ENCODE measurements around the gene CRACDL.
A peak's percentile ranks its signal among the peaks of the same experiment; 100 is the strongest.

CRACDL gene

DNA sequence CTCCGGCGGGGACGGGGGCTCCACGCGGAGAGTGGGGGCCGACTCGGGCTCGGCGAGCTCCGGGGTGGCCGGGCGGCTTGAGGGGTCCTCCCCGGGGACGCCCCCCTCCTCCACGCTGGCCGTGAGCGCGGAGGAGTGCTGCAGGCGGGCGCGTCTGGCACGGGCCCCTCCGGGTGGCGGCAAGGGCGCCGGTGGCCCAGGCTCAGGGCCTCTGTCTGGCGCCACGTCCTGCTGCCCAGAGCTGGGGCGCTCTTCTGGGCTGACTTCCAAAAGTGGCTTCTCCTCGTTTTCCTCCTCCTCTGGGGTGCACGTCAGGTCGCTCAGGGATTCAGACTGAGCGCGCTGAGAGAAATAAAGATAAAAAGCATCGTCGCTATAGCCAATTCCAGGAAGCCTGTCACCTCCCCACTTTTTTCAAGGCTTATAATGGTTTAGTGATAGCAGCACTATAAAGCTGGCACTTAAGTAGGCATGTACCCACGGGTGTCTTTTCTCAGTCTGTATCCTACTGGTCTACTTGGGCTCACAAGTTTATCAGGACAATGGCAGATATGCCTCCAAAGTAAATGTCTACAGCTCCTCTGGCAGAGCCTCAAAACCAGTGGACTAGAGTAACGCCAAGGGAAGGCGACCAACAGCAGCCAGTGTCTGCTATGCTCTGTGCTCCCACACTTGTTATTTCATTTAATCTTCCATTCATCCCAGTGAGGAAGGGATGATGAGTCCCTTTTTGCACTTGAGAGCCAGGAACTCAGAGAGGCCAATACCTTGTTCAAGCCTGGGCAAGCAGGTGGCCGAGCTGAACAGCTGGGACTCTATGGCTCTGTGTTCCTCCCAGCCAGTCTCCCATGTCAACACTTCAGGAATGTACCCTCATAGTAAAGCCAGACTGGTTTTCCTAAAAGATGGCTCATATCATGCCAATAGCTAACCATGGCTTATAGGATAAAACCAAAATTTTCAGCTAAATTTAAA lies 112.5 kb downstream of the CRACDL start:
- DNase-seq: no peak

DNA sequence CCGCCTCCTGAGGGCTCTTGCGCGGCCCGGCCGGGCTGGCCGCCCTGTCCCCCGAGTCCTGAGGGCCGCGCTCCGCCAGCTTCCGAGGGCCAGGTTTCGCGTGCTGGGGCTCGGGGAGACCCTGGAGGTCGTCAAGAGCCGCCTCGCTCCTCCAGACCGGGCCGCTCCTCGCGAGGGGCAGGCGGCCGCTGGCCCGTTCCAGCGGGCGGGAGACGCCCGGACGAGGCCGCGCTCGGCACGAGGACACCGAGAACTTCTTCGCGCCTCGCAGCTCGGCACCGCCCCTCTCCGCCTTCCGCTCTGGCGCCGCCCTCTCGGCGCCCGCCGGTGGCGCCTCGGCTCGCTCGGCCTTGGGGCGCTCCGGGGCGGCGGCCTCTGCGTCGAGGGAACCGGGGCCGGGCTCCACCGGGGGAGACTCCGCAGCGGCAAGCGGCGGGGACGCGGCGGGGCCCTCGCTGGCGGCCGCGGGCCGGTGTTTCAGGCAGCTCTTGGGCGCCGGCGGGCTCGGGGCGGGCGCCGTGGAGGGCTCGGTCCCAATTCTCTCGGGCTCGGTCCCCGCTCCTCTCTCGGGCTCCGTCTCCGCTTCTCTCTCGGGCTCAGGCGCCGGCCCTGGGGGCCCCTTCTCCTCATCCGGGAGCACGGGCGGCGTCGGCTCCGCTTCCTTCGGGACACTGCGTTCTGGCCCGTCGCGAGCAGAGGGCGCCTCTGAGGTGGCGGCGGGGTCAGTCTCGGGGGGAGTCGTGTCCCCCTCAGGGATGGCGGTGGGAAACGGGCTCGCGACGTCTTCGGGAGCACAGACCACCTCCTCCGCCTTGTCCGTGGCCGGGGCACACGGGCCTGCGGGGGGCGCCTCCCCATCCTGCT lies 113.5 kb downstream of the CRACDL start:
- no peak for DNase-seq

DNA sequence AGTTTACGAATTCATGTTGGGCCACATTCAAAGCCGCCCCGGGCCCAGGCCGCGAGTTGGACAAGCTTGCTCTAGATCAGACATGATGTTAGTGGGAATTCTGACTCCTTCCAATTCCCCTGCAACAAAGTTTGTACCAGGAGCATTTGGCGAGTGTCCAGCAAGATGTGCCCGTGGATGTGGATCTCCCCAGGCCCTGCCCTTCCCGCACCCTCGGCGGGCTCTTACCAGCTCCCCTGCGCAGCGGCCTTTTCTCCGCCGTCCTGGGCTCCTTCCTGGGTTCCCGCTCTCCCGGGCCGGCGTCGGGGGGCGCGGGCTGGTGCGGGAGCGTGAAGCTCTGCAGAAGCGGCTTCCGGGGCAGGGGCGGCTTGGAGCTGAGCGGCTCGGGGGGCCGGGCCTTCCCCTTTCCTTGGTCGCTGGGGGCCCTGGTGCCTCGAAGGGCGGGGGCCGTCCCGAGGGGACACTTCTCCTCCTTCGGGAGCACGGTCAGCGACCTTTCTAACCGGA lies 114.3 kb downstream of the CRACDL start:
- DNase-seq: no peak

DNA sequence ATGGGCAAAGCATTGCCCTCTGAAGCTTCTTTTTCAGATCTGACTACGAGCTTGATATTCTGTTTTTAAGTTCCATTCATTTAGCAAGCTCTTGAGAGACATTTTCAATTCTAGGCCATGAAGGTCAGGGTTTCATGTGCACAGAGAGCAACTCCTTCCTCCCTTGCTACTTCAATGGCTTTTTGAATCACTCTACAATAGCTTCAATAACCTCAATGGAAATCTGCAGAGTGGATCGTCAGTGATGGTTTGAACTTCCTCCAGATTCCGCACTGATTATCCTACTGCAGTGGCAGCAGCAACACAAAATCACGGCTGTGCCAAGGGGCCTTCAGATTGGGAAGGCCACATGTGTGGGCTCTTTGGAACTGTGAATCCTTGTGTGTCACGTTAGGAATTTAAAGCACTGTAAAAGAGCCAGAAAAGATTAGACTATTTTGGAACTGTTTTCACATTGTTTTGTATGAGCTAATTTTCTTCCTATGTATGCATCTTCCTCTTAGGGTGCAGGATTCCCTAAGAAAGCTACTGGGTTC lies 116.7 kb downstream of the CRACDL start:
- no peak for DNase-seq

DNA sequence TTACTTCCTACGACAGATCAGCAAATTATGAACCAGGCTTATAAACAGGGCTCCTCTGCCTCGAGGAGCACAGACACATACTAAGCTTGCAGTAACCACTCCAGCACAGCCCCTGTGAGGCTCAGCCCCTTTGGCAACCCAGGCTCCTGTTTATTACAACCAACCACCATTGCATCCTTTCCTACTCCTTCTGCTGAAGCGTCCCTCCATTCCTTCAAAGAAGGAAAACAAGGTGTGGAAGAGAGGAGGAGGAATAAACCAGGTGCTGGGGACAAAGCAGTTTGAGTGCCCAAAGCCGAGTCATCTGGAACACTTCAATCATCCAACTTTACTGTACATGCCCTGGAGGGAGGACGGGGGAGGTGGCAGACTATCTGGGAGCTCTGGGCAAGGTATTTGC lies 117.9 kb downstream of the CRACDL start:
- DNase-seq: no peak

DNA sequence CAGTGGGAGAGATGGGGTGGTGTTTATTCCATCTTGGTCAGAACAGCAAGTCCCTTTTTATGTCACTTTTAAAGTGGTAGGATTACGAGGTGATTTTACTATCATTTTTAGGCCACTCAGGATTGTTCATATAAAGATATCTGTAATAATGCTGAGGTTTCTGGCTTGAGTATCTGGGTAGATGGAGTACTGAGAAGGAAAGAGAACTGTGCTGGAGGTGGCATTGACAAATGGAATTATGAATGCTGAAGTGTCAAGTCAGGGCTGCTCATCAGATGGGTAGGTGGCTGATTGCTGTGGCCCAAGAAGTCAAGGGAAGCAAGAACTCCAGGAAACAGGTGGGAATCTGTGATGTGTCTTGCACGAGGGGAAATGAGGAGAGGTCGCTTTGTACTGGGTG lies 119.7 kb downstream of the CRACDL start:
- no peak for DNase-seq

DNA sequence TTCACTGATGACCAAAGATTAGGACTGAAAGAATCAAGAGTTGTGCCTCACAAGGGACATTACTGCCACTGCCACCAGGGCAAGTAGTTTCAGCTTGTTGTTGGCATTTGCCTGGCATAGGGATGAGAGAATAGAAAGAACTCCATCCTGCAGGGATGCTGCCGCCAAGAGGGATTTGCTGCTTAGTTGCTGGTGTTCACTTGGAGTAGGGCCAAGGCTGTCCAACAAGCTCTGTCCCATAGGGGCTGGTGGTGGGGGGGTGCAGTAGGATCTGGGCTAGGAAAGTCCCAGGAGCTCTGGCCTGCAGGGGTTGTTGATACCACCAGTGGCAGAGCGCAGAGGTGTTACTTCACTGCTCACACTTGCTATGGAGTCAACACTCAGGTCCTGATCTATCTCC lies 120.2 kb downstream of the CRACDL start:
- no peak for DNase-seq

DNA sequence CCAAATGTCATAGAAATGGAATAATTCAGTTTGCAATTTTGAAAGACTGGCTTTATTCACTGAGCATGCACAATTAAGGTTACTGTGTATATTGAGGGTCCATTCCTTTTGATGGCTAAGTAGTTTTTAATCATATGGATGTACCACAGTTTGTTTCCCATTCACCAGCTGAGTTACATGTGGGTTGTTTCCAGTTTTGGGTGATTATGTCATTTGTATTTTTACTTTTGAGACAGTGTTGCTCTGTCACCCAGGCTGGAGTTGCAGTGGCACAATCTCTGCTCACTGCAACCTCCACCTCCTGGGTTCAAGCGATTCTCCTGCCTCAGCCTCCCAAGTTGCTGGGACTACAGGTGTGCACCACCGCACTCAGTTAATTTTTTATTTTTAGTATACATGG lies 124.3 kb downstream of the CRACDL start:
- no peak for DNase-seq

DNA sequence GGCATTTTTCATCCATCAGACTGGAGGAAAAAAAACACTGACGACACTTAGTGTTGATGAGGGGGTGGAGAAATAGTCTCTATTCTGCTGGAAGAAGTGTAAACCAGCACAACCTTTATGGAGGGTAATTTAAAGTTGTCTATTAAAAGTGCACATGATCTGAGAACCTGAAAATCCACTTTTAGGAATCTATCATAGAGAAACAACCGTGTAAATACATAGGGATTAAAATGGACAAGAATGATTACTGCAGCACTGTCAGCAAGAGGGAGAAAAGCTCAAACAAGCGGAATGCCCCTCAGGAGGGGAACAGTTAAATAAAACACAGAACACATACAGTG lies 125.5 kb downstream of the CRACDL start:
- DNase-seq: no peak

DNA sequence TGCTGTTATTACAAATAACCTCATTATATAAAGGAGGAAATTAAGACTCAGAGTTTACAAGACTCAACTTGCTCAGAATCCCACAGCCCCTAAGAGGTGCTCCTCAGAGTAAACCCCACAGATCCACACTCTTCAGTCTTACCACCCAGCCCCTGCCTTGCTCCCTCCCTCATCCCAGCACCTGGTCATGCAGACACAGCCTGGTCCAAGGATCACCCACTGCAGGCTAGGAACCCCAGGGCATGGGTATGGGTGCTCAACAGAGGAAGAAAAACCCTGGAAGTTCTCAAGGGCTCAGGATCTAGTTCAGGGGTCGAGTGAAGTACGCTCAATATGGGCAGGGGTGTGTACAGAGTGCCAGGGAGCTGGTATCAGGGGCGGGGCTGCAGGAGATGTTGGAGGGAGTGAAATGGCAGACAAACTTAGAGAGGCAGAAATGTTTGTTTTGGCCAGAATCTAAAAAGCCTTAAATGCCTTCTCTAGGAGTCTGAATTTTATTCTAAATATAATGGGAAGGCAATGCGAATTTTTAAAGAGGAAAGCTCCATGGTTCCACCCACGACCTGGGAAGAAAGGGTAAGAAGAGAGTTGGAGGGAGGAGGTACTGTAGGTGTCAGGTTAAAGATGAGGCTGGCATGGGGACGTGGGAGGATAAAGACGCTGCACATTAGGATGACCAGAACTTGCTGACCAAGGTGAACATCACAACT lies 126.0 kb downstream of the CRACDL start:
- DNase-seq: no peak

DNA sequence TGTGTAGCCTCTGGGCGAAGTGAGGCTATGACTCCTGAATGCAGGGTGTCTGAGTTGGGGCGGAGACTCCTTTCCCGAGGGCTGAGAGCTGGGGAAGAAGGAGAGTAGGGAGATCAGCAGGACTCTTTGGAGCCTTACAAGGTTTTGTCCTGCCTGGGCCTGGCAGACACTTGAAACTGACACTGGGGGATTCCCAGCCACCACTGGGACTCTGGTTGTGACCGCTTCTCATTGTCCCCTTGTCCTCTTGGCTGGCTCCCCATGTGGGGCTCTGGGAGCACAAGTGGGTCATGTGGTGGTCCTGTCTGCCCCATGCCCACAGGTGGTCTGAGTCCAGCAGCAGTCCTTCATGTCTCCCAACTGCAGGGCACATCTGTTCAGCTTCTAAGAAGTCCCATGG lies 126.9 kb downstream of the CRACDL start:
- DNase-seq: no peak

DNA sequence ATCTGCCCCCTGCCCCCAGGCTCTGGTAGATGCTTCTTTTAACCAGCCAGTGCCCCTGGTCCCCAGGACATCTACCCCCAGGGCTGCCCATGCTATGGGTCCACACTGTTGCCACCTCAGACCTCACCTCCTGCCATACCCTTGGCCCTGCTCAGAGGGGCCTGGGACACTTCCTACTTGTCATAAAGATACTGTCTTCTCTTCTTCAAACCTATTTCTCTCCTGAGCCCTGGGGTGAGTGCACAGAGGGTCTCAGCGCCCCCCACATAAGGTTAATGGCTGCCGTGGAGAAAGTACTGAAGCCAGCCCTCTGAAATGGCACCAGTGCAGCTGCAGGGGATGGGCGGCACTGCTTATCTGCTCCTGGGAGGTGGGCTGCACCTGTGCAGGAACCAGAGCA lies 127.5 kb downstream of the CRACDL start:
- DNase-seq: no peak

DNA sequence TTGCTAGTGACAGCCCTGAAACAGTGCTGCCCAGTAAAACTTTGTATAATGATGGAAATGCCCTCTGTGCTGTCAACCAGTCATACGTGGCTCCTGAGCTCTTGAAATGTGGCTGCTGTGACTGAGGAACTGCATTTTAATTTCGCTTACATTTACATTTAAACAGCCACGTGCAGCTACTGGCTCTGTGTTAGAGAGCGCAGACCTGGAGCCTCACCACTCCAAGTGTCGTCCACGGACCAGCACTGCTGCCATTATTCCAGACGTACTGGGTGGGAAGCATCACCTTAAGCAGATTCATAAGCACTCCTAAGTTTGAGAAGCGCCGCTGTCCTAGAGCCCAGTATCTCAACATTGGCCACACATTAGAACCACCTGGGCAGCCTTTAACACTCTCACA lies 128.1 kb downstream of the CRACDL start:
- no peak for DNase-seq

DNA sequence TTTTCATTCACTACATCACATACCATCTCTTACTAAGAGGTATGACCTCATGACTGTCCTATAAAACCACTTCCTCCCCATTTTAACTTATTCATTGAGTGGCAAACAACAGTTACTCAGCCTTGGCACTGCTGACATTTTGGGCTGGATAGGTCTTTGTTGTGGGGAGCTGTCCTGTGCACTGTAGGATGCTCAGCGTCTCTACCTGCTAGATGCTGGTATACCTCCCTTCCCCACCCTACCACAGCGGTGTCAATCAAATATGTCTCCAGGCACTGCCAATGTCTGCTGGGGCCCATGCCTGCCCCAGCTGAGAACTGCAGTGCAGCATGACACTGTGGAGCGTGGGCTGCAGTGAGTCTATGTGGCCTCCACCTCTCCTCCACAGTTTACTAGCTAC lies 128.8 kb downstream of the CRACDL start:
- no peak for DNase-seq

DNA sequence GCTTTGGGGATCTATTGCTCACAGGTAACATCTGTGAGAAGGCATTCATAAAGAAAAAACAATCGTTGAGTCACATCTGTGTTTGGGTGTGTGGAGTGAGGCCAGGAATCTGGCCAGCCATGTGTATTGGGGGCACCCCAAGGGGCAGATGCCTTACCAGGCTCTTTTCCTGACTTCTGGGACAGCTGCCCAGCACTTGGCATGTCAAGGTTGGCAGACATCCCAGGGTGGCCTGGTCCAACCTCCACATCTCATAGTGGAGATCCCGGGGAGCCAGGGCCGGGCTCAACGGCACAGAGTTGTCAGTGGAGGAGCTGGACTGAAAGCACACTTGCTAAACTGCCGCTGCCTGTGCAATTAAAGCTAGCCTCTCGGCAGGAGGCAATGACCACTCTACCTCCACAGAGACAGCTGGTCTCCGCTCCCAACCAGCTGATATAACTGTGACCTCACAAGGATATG lies 129.8 kb downstream of the CRACDL start:
- peak; percentile 50 for DNase-seq

DNA sequence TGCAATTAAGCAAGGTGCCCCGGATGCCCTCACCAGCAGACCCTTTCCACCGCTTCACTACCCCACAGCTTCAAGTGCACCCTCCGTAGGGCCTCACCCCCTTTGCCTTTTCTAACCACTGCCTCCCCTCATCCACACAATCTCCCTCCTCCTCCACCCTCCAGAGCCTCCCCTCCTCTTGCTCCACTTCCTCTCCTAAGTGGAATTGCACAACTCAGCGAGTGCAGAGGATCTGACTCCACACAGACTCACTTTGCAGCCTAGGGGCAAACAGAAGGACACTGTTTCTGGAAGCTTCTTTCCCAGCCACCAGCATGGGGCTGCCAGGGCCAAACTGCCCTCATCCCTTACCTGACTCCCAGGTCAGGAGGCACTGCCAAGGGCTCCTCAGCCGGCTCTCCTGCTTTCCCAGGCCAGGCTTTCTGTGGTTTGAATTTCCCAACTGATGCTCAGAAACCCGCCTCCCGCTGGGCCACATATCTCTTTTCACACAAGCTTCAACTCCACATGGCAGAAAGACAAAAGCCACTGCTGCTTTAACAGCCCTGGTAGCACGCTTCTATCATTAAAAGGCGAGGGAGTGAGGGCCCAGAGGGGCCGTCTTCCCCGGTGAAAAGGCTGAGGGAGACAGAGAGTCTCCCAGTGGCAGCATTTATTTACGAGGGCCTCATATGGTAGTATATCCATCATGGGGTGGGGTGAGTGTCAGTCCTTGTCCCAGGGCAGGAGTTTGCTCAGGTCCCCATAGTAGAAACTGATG lies 130.4 kb downstream of the CRACDL start:
- no peak for DNase-seq

DNA sequence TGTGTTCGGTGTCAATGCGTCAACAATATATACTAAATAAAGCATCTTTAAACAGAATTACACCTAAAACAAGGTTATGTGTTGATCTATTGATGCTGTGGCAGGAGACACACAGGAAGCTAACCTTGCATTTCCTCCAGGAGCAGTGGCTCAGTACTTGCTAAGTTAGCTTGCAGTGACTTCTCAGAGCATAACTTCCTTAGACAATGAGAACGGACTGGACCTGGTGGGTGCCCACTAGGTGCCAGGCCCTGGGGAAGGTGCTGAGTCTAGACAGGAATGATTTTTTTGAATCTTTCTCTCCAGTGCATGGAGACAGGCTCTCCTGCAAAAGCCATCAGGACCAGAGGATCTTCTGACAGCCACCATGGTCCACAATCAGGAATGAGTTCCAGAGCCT lies 131.3 kb downstream of the CRACDL start:
- DNase-seq: no peak

DNA sequence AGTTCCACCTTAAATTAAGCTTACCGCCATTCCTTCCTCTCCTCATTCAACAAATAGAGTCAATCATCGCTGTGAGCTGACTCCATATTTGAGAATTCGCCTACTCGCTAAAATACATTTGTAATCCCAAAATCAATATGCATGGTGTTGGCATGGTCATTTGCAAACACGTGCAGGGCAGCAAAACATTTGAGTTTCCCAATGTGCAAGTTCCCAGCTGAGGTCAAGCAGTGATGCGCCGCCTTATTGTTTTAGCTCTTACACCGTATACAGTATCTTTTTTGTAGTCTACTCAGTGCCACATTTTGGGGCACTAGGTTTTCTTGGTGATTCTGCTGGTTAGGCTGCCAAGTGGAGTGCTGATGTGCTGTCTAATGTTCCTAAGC lies 131.8 kb downstream of the CRACDL start:
- no peak for DNase-seq

DNA sequence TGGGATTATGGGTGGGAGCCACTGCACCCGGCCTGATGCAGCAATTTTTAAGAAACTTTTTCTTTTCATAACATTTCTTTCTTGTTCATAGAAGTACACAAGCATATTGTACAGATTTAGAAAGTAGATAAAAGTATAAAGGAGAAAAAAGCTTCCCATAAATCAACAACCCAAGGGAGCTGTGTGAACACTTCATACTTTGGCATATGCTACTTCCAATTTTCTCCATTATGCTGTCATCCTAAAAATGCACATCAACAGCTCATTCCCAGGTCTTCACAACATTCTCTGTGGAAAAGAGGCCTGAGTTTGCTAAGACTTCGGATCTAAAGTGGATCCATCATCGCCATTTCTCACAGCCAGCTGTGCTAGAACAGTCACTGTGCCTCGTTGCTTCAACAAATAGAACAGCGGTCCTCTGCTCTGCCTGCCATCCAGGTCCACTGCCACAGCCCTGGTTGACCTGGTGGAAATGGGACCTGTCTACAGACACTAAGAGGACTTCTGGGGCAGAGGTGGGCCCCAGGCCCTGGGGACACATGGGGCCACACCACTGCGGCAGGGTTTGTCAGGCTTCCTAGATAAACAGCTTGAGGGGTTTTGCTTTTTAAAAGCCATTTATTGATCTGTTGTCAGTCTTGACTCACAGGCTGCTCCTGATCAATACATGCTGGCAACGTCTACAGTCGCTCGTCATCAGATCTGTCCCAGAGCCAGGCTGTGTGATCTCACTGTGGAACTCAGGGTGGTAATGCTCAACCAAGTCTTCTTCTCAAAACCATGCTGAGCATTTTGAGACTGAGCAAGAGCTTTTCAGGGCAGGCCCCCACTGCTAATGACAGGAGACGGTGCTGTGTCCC lies 132.4 kb downstream of the CRACDL start:
- DNase-seq: no peak

DNA sequence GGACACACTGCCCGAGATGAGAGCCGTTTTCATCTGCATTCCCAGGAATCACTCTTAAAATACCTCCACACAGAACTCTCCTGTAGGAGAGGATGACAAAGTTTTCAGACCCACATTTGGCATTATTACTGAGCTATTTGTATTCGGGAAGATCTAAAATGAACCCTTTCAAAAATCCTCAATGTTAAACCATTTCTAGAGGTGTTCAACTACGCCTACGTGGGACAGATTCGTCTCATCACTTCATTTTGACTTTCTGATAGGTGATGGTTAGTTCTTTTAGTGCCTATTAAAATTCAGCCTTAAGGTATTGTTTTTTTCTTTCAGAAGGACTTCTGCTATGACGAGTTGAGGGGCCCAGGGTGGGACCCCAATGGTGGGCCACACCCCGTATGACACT lies 133.7 kb downstream of the CRACDL start:
- DNase-seq: no peak

DNA sequence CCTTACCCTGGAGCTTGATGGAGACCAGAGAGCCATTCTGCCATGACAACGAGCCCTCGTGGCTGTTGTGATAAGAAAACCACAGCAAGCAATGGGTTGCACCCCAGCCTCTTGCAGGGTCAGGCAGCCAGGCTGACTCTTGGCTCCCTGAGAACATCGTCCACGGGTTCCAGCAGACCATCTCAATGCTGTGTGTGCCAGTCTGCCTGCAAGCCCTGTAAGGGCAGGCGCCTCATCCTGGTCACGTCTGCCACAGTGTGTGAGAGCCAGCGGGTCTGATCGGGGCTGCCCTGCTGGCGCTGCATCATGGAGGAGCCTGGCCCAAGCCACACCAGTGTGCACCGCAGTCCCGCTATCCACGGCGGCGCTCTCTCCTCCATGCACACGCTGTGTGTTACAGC lies 134.1 kb downstream of the CRACDL start:
- DNase-seq: no peak

All from T1000 (cell line).